Mucosa of descending colon (tissue), 3 donors: ENCODE measurements around the gene KHDRBS1. TPM values are rescaled to one million over a fixed set of nuclear protein-coding genes. Genes with fewer than 3 reads are reported as not detected.
A peak's percentile ranks its signal among the peaks of the same experiment; 100 is the strongest.

Experiments
- ATAC-seq: fragments of 200-7000 bp; cut with Tn5 transposase; one replicate; pipeline ENCODE4 v1.9.1; 2020; ENCODE audit warnings: mild to moderate bottlenecking, moderate library complexity
- DNase-seq, 3 donors: peaks; one replicate each; pipeline ENCODE4 v3.0.0-alpha.2; 2020
- H3K36me3 ChIP-seq: fragments of 200-600 bp; one replicate; pipeline ENCODE4 v1.8.0; 2021; ENCODE audit warnings: low read depth, mild to moderate bottlenecking
- H3K4me1 ChIP-seq: fragments of 200-600 bp; one replicate; pipeline ENCODE4 v1.8.0; 2021; ENCODE audit warnings: low read depth, mild to moderate bottlenecking
- H3K4me3 ChIP-seq: fragments of 200-600 bp; one replicate; pipeline ENCODE4 v1.8.0; 2021; ENCODE audit warnings: mild to moderate bottlenecking
- H3K9me3 ChIP-seq: fragments of 200-600 bp; one replicate; pipeline ENCODE4 v1.8.0; 2021; ENCODE audit warnings: mild to moderate bottlenecking
- intact Hi-C, 2 donors: fragments of 100-400 bp; cut with DNase I in 1 of 2; cut with micrococcal nuclease in 1 of 2; formaldehyde crosslinking; loops; one replicate each; pipeline versions ENCODE4 v1.11.0 to v1.11.1; 2022; cut with DNase I, micrococcal nuclease
- total RNA-seq, 3 donors: library from RNA; stranded (reverse); fragmentation: NEBNext Ultra II Directional in 2 of 3; extraction: Animal tissue kit (Norgen Biotek cat#: 25700) in 2 of 3; gene quantifications; one replicate each; pipeline versions ENCODE4 v1.2.1 to v1.2.4, GENCODE V29; 2021 to 2023
- TF ChIP-seq, protein P1 (sequence below): fragments of 200-600 bp; IDR thresholded peaks from one replicate; pipeline ENCODE4 v1.8.0; 2022; ENCODE audit warnings: antibody characterized with exemption, mild to moderate bottlenecking
- donor health status: DM: no; HTN: no; CAD: no; lungs with moderate emphysema.
- donor health status: DM: no; HTN: no; CAD: no.
- donor health status: DM: no; HTN: yes; CAD: no.

KHDRBS1 gene
- total RNA-seq, 3 donors from 2014 or later: 85.2 to 127 (median 90.5) TPM

DNA sequence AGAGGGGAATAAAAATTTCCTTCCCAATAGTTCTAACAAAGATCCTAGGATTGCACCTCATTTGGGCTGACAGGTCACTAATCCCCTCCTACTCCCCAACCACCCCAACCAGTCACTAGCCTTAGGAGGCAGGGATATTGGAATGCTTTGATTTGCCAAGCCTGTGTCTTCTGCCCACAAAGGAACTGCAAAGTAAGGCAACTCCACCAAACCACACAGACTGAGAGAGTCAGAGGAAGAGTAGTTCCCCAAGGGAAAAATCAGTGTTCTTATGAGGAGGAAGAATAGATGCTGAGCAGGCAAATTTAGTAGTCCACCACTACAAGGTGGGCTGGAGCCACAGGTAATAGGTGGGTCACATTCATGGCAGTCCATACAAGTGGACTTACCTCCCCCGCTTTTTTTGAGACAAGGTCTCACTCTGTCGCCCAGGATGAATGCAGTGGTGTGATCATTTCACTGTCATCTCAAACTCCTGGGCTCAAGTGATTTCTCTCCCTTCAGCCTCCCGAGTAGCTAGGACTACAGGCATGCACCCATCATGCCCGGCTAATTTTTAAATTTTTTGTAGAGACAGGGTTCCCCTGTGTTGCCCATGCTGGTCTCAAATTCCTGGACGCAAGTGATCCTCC lies 55.4 kb downstream of the KHDRBS1 start:
- Histone ChIP-seq H3K36me3 (no peaks in the 10 kb centered on the region), H3K9me3 (no peaks in the 10 kb centered on the region), H3K4me3 (no peak overlapping the region), H3K4me1 (peaks cover 19% of the 10 kb centered on the region)
- intact Hi-C loops: no loop called here
- DNase-seq: no peak
- TF ChIP-seq, protein P1, sequence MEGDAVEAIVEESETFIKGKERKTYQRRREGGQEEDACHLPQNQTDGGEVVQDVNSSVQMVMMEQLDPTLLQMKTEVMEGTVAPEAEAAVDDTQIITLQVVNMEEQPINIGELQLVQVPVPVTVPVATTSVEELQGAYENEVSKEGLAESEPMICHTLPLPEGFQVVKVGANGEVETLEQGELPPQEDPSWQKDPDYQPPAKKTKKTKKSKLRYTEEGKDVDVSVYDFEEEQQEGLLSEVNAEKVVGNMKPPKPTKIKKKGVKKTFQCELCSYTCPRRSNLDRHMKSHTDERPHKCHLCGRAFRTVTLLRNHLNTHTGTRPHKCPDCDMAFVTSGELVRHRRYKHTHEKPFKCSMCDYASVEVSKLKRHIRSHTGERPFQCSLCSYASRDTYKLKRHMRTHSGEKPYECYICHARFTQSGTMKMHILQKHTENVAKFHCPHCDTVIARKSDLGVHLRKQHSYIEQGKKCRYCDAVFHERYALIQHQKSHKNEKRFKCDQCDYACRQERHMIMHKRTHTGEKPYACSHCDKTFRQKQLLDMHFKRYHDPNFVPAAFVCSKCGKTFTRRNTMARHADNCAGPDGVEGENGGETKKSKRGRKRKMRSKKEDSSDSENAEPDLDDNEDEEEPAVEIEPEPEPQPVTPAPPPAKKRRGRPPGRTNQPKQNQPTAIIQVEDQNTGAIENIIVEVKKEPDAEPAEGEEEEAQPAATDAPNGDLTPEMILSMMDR: no peak
- ATAC-seq: no peak

DNA sequence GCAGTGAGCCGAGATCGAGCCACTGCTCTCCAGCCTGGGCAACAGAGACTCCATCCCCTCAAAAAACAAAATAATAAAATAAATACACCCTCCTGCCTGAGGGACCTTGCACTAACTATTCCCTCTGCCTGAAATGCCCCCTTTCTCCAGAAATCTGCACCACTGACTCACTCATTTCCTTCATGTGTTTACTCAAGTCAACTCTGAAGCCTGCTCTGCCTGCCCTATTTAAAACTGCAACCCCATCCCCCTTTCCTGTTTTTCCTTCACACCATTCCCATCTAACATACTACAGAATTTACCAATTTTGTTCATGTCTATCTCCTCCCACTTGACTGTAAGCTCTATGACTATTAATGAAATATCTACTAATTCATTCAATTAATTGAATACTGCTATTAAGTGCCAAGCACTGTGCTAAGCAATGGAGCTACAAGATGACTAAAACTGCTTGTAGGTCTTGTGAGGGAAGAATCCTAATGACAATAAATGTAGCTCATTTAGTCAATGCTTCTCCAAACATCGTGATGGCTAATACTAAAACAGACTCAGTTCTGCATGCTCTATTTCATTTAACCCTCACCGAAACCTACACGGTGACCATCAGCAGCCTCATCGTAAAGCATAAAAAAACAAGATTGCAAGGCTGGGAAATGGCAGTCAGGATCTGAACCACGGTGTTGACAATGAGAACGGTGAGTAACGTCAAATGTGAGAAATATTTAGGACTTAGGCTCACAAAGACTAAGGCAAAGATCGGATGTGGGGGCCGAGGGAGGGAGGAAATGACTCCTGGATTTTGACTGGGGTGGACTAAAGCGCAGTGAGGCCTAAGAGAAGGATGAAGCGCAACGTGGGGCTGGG lies 58.3 kb downstream of the KHDRBS1 start:
- TF ChIP-seq, protein P1: no peak
- DNase-seq (no peak), ATAC-seq (no peak)
- Histone ChIP-seq H3K4me1 (peaks cover 14% of the 10 kb centered on the region), H3K36me3 (no peaks in the 10 kb centered on the region), H3K9me3 (no peaks in the 10 kb centered on the region), H3K4me3 (peak overlapping the region; percentile 74)
- intact Hi-C loops: no loop called here

DNA sequence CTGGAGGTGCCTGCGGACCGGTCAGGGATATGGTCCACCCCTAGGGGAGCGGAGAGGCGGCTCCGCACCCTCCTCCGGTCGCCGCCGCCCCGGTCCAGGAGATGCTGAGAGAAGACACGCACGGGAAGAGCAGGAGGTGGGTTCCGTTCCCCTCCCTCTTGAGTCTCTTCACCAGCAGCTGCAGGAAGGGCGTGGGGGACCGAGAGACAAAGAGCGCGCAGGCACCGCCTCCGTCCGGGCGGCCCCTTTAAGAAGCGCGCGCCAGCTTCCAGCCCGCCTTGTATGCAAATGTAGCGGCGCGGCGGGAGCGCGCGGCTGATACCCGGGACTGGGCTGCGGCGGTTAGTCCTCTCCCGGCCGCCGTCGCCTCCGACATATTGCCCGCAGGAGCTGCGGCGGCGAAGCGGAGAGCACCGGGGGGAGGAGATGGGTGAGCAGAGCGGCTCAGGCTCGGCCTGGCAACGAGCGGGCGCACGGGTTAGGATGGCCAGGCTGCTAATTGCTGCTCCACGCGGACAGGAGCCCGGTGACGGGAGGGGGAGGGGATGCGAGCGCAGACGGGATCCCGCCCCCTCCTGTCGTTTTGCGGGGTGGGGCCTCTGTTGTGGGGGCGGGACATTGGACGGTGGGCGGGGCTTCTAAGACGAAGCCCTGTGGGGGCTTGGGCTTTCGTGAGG lies 59.1 kb downstream of the KHDRBS1 start, which contains the start of gene TMEM39B:
TMEM39B (plus strand) TSS at position 318 of the 677 bp plus-strand sequence; CDS start at position 427, 109 bp downstream.
- Histone ChIP-seq H3K9me3 (no peaks in the 10 kb centered on the region), H3K4me3 (peak within 1 kb of the TSS; percentile 74), H3K4me1 (peaks cover 14% of the 10 kb centered on the region), H3K36me3 (no peaks in the 10 kb centered on the region)
- TF ChIP-seq, protein P1: no peak
- DNase-seq (peak; percentile 96 to 98 (median 97)), ATAC-seq (peak; percentile 96)
- intact Hi-C loops: no loop called here

DNA sequence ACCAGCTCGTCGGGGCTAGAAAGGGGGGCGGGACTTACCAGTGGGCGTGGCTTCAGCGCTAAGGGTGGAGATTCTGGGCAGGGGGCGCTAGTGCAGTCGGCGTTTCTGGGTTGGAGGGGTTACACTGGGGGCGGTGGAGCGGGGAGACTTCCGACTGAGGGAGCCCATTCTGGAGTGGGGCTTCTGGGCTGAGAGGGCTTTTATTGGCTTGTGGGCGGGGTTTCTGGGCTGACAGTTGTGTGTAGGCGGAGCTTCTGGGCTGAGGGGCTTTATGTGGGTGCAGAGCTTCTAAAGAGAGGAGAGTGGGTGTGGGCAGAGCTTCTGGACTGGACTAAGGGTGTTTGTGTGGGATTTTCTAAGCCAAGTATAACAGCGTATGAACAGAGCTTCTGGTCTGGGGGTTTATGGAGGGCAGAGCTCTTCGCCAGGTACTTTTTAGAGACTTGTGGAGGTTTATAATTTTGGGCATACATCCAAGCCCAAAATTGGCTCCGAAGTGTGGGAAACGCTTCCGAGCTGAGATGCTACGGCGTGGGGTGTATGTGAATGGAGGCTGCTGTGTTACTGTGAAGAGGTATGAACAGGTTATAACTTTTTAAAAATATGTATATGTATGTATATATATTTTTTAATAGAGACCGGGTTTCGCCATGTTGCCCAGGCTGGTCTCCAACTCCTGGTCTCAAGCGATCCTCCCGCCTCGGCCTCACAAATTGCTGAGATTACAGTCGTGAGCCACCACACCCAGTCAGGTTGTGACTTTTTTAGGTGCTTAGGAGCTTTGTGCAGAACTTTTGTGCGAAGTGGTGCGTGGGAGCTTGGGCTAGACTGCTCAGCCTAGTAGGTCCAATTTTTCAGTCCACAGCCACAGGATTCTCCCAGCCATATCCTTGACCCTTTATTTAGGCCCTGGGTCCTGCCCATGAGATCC lies 59.9 kb downstream of the KHDRBS1 start:
- TF ChIP-seq, protein P1: no peak

DNA sequence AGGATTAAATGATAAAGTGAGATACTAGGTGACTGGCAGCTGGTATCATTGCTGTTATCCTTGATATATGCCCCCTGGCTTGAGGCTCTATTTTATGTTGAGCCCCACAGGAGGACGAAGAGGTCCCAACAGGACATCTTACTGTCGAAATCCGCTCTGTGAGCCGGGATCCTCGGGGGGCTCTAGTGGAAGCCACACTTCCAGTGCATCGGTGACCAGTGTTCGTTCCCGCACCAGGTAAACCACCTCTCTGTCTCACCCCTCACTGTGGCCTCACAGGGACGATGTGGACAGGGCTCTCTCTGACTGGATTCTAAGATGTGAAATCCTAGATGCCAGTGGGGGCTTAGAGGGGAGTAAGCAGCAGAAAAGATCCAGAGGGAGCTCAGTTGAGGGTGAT lies 61.2 kb downstream of the KHDRBS1 start:
- H3K4me1 ChIP-seq: peaks cover 14% of the 10 kb centered on the region
- intact Hi-C loops: no loop called here

More for the DNA sequence above, 59.9 kb downstream of the KHDRBS1 start:
- intact Hi-C loops: no loop called here
- DNase-seq (no peak), ATAC-seq (no peak)
- Histone ChIP-seq H3K9me3 (no peaks in the 10 kb centered on the region), H3K4me1 (peaks cover 14% of the 10 kb centered on the region), H3K4me3 (peak overlapping the region; percentile 74), H3K36me3 (no peaks in the 10 kb centered on the region)

More for the DNA sequence above, 61.2 kb downstream of the KHDRBS1 start:
- TF ChIP-seq, protein P1: no peak
- no peak for DNase-seq
- no peaks in the 10 kb centered on the region for H3K9me3 ChIP-seq
- H3K36me3 ChIP-seq: no peaks in the 10 kb centered on the region
- no peak overlapping the region for H3K4me3 ChIP-seq
- ATAC-seq: no peak
